Osteocyte (in vitro differentiated cells): ENCODE data around the gene TM4SF4. TPM values are rescaled to one million over a fixed set of nuclear protein-coding genes. Genes with fewer than 3 reads are reported as not detected.

Source experiments
- DNase-seq: peaks from one replicate; pipeline ENCODE4 v3.0.0; 2021; ENCODE audit warnings: mixed read lengths; ENCODE audit not compliant: unreplicated experiment; ENCODE audit errors: extremely low spot score
- H3K27ac Mint-ChIP-seq: one replicate; pipeline ENCODE4 v1.8.0; 2021; ENCODE audit warnings: mild to moderate bottlenecking, mixed read lengths; ENCODE audit not compliant: unreplicated experiment
- H3K27me3 Mint-ChIP-seq: one replicate; pipeline ENCODE4 v1.8.0; 2021; ENCODE audit warnings: mixed read lengths; ENCODE audit not compliant: unreplicated experiment
- H3K36me3 Mint-ChIP-seq: one replicate; pipeline ENCODE4 v1.8.0; 2021; ENCODE audit warnings: mixed read lengths; ENCODE audit not compliant: unreplicated experiment
- H3K4me1 Mint-ChIP-seq: one replicate; pipeline ENCODE4 v1.8.0; 2021; ENCODE audit warnings: mixed read lengths; ENCODE audit not compliant: unreplicated experiment
- H3K4me3 Mint-ChIP-seq: one replicate; pipeline ENCODE4 v1.8.0; 2021; ENCODE audit warnings: mild to moderate bottlenecking, moderate library complexity, mixed read lengths; ENCODE audit not compliant: unreplicated experiment
- H3K9me3 Mint-ChIP-seq: one replicate; pipeline ENCODE4 v1.8.0; 2021; ENCODE audit warnings: mixed read lengths; ENCODE audit not compliant: unreplicated experiment
- total RNA-seq: library from RNA; stranded (reverse); gene quantifications from 2 replicates; pipeline ENCODE4 v1.2.1, GENCODE V29; 2021
- TF ChIP-seq, protein P1 (sequence below): fragments of 200-600 bp; sonication (generic); IDR thresholded peaks from 2 replicates; pipeline ENCODE4 v1.5.0; 2021; ENCODE audit warnings: antibody characterized with exemption, mild to moderate bottlenecking, moderate library complexity

Gene TM4SF4
- total RNA-seq, 1 donor from 2014 or later: not detected

DNA sequence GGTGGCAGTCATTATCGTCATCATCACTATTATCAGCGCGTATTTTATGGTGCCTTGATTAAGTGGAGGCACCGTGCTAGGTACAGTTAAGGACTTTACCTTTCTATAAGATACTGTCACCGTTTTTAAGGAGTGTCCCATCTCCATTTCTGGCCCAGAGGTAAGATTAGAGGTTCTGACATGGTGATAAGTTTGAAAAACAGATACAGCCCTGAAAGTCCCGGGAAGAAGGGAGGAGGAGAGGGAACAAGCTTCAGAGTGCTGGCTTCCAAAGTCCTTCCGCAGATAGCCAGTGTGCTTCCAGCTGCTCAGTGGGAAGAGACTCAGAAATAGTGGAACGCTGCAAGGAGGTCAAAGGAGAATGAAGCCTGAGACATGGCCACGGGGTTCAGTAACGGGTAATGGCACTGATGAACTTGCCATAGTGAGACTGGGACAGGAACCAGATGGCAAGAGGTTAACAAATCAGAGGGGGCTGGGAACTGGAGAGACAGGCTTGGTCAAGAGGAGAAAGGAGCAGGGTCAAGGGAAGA is 9.1 kb upstream of the TM4SF4 start:
- Mint-ChIP-seq H3K27ac (peak overlapping the region; percentile 90), H3K4me3 (no peak overlapping the region), H3K4me1 (peaks cover 81% of the 10 kb centered on the region), H3K9me3 (no peaks in the 10 kb centered on the region), H3K36me3 (no peaks in the 10 kb centered on the region), H3K27me3 (no peaks in the 10 kb centered on the region)
- TF ChIP-seq, protein P1, sequence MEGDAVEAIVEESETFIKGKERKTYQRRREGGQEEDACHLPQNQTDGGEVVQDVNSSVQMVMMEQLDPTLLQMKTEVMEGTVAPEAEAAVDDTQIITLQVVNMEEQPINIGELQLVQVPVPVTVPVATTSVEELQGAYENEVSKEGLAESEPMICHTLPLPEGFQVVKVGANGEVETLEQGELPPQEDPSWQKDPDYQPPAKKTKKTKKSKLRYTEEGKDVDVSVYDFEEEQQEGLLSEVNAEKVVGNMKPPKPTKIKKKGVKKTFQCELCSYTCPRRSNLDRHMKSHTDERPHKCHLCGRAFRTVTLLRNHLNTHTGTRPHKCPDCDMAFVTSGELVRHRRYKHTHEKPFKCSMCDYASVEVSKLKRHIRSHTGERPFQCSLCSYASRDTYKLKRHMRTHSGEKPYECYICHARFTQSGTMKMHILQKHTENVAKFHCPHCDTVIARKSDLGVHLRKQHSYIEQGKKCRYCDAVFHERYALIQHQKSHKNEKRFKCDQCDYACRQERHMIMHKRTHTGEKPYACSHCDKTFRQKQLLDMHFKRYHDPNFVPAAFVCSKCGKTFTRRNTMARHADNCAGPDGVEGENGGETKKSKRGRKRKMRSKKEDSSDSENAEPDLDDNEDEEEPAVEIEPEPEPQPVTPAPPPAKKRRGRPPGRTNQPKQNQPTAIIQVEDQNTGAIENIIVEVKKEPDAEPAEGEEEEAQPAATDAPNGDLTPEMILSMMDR: no peak
- no peak for DNase-seq

DNA sequence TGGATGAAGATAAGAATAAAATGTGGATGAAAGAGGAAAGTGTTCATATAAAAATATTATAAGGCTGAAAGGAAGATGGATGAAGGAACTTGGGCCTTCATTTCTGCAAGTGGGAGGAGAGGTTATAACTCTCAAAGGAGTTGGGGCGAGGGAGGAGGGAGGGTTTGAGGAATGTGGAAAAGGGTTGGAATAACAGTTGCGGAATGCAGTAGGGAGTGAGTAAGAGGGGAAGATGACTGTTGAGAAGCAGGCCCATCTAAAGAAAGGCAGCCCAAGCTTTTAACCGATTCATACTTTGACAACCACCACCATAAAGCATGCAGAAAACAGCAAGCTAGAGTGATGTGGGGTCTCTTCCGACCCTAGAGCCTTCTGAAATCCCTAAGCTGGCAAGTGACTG is 8.3 kb upstream of the TM4SF4 start:
- Mint-ChIP-seq H3K4me1 (peaks cover 86% of the 10 kb centered on the region), H3K27ac (peak overlapping the region; percentile 90), H3K36me3 (no peaks in the 10 kb centered on the region), H3K27me3 (no peaks in the 10 kb centered on the region), H3K9me3 (no peaks in the 10 kb centered on the region), H3K4me3 (no peak overlapping the region)
- no peak for DNase-seq
- TF ChIP-seq, protein P1: no peak

DNA sequence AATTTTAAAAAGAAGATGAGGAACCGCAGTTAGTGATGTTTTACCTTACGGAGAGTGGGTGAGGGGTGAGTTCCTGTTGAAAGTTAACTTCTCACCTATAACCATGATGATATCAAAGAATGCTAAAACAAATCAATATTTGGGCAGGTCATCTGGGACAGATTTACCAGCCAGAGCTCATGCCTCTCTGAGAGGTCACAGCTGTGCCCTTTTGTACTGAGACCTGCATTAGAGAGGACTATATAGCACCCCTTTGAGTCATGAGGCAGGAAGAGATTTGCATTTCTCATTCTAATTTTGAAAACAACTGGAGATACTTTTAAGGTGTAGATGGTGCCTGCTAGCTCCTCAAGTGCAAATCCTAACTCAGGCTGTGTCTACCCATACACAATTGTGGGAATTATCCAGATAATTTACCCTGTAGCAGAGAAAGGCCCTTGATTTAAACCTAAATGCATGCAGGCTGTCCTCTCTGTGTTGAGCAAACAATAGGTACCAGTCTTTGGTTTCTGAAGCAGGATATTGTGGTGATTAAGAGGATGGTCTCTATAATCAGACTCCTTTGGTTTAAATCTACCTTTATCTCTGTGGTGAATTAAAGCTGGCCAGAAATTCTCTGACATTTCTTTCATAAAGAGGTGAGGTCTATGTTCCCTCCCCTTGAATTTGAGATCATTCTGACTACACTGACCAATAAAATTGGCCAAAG is 5.8 kb upstream of the TM4SF4 start:
- TF ChIP-seq, protein P1: no peak
- no peak for DNase-seq
- H3K4me3 Mint-ChIP-seq: no peak overlapping the region
- H3K36me3 Mint-ChIP-seq: no peaks in the 10 kb centered on the region
- H3K27me3 Mint-ChIP-seq: no peaks in the 10 kb centered on the region
- peak overlapping the region; percentile 47 for H3K27ac Mint-ChIP-seq
- no peaks in the 10 kb centered on the region for H3K9me3 Mint-ChIP-seq
- peaks cover 90% of the 10 kb centered on the region for H3K4me1 Mint-ChIP-seq

DNA sequence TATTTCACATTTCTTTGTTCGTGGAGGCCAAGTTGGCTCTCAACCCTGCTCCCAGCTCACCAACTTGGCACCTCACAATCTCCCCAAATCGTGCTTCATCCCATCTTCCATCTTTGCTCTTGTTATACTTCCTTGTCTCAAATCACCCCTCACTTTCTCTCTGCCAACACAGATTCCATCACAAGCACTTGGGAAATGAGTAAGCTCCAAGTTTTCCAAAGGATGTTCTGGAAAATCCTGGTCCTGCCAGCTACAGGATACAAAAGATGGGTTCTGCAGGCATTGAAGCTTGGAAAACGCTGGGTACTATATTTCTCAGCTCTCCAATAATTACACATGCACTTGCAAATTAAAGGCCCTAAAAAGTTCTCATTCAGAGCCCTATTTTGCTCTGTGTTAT is 4.1 kb upstream of the TM4SF4 start:
- H3K27me3 Mint-ChIP-seq: no peaks in the 10 kb centered on the region
- H3K9me3 Mint-ChIP-seq: no peaks in the 10 kb centered on the region
- no peak for DNase-seq
- H3K4me1 Mint-ChIP-seq: peaks cover 91% of the 10 kb centered on the region
- TF ChIP-seq, protein P1: no peak
- H3K36me3 Mint-ChIP-seq: no peaks in the 10 kb centered on the region
- H3K4me3 Mint-ChIP-seq: no peak overlapping the region
- peak overlapping the region; percentile 24 for H3K27ac Mint-ChIP-seq

DNA sequence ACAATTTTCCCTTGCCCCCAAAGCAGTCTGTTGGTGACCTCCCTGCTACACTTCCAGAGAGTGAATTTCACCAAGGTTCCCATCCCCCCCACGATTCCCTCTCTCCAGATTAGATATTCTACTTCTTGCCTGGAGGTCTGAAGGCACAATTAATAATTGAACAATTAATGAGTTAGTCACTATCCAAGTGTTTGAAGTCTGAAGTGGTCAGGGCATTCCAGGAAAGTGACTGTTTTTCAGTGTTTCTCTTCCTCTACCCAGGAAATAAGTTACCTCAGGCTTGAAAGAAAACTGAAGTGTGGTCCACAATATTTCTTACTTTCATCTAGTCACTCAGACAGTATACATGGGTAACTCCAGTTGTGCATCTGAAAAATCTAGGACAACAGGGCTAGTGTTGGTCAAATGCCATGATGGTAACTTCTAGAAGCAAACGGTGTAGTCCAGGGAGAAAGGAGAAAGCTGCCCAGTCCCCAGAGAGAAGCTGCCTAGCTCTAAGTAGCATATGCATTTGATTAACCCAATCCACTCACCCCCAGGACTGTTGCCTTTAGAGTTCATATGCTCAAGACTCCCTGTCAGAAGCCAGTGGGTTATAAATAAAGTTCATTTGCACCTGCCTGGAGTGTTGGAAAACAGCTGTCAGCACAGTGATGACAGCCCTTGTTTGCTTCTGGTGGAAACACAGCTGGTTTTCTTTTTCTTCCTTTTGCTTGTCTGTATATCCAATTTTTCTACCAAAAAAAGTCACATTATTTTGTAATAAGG is 2.3 kb upstream of the TM4SF4 start:
- Mint-ChIP-seq H3K9me3 (no peaks in the 10 kb centered on the region), H3K4me3 (no peak overlapping the region), H3K36me3 (no peaks in the 10 kb centered on the region), H3K4me1 (peaks cover 76% of the 10 kb centered on the region), H3K27me3 (no peaks in the 10 kb centered on the region), H3K27ac (peak overlapping the region; percentile 59)
- no peak for DNase-seq
- TF ChIP-seq, protein P1: no peak
